K562 (cell line): Measurements from ENCODE around the gene DBNL. TPM values are rescaled to one million over a fixed set of nuclear protein-coding genes. Genes with fewer than 3 reads are reported as not detected.
A peak's percentile ranks its signal among the peaks of the same experiment; 100 is the strongest.

Source experiments
- ATAC-seq: fragments of 200-7000 bp; cut with Tn5 transposase; 3 replicates; pipeline ENCODE4 v1.9.1; 2020; ENCODE audit warnings: moderate library complexity
- BruUV-seq: library from RNA; stranded (reverse); fragments of 400-500 nt; replicated peaks from 2 replicates; lab custom pipeline; 2021; lab: Mats Ljungman, UMichigan
- CTCF ChIA-PET: fragments of 300-600 bp; formaldehyde crosslinking; extraction: SDS; loops from one replicate; lab custom pipeline; 2021; ENCODE audit warnings: low intra/inter-chr PET ratio; lab: Yijun Ruan, JAX
- POLR2A ChIA-PET: fragments of 300-600, 350-650 bp; sonication (Branson Sonifier 250); formaldehyde crosslinking; extraction: SDS; loops from one replicate; lab custom pipeline; 2021; ENCODE audit warnings: antibody characterized with exemption, inconsistent platforms; lab: Yijun Ruan, JAX
- DNase-seq, 4 experiments: peaks; one replicate each; pipeline versions ENCODE4 v3.0.0 to v3.0.0-alpha.2; 2011 to 2018; ENCODE audit warnings: low spot score in 3 of 4, mixed read lengths in 3 of 4; ENCODE audit errors: extremely low read depth in 1 of 4
- FAIRE-seq: peaks from 2 replicates; lab custom pipeline; 2011; peaks lifted over from hg19 to GRCh38; lab: Jason Lieb, UNC
- H2AFZ ChIP-seq: 2 replicates; pipeline ENCODE4 v1.6.0; 2011; ENCODE audit warnings: low read depth, low read length, control low read depth, inconsistent platforms
- H3K27ac ChIP-seq: fragments of 200-600 bp; 3 replicates; pipeline ENCODE4 v1.8.0; 2011; ENCODE audit warnings: low read depth, mild to moderate bottlenecking, control low read depth, inconsistent platforms, low read length, moderate library complexity, mixed read lengths; ENCODE audit errors: extremely low read depth
- H3K27me3 ChIP-seq, 2 experiments: fragments of 300-600 bp in 1 of 2; 2 replicates in 1 of 2; 3 replicates in 1 of 2; pipeline versions ENCODE4 v1.6.0 to v1.8.0; 2011; ENCODE audit warnings: inconsistent platforms in 2 of 2, low read length in 2 of 2, mild to moderate bottlenecking in 1 of 2, mixed read lengths in 1 of 2, moderate library complexity in 1 of 2; ENCODE audit not compliant: control insufficient read depth in 2 of 2, insufficient read depth in 2 of 2
- H3K36me3 ChIP-seq: fragments of 300-600 bp; 3 replicates; pipeline ENCODE4 v1.8.0; 2011; ENCODE audit warnings: mild to moderate bottlenecking, low read length, inconsistent platforms; ENCODE audit not compliant: control insufficient read depth, insufficient read depth
- H3K4me1 ChIP-seq, 2 experiments: fragments of 200-600 bp in 1 of 2; replicated peaks in 1 of 2; 2 replicates in 1 of 2; 3 replicates in 1 of 2; pipeline versions ENCODE4 v1.5.1 to v1.8.0; 2011; ENCODE audit warnings: inconsistent platforms in 2 of 2, low read length in 2 of 2, mild to moderate bottlenecking in 1 of 2, mixed read lengths in 1 of 2, moderate library complexity in 1 of 2; ENCODE audit not compliant: control insufficient read depth in 2 of 2, insufficient read depth in 2 of 2
- H3K4me2 ChIP-seq: 2 replicates; pipeline ENCODE4 v1.6.1; 2011; ENCODE audit warnings: low read length, control low read depth, inconsistent platforms, mixed read lengths; ENCODE audit not compliant: insufficient read depth
- H3K4me3 ChIP-seq: fragments of 200-600 bp; sonication (generic), shearing (Covaris generic); 2 replicates; pipeline ENCODE4 v1.5.1; 2016; ENCODE audit warnings: control low read depth, inconsistent platforms
- H3K79me2 ChIP-seq: fragments of 200-600 bp; 3 replicates; pipeline ENCODE4 v1.8.0; 2011; ENCODE audit warnings: low read length, inconsistent platforms; ENCODE audit not compliant: control insufficient read depth, insufficient read depth
- H3K9ac ChIP-seq, 2 experiments: 2 replicates each; pipeline versions ENCODE4 v1.6.0 to v1.6.1; 2011; ENCODE audit warnings: low read depth in 2 of 2, low read length in 2 of 2, control low read depth in 1 of 2, inconsistent platforms in 1 of 2, mild to moderate bottlenecking in 1 of 2, mixed read lengths in 1 of 2; ENCODE audit not compliant: insufficient read depth in 1 of 2
- H3K9me1 ChIP-seq: one replicate; pipeline ENCODE4 v1.6.0; 2011; ENCODE audit warnings: inconsistent platforms, mild to moderate bottlenecking, low read length, moderate library complexity; ENCODE audit not compliant: control insufficient read depth, insufficient read depth
- H3K9me3 ChIP-seq: replicated peaks from 2 replicates; pipeline ENCODE4 v1.5.1; 2011; ENCODE audit warnings: low read depth, low read length, inconsistent platforms; ENCODE audit not compliant: control insufficient read depth, insufficient read depth
- H4K20me1 ChIP-seq: replicated peaks from 2 replicates; pipeline ENCODE4 v1.6.1; 2011; ENCODE audit warnings: low read length, inconsistent platforms, mixed read lengths; ENCODE audit not compliant: control insufficient read depth, insufficient read depth
- ATF2 ChIP-seq: sonication (generic); formaldehyde crosslinking; IDR thresholded peaks from 2 replicates; pipeline ENCODE4 v1.8.1; 2022; ENCODE audit warnings: missing genetic modification reagents
- DIDO1 ChIP-seq: fragments of 450-650 bp; IDR thresholded peaks from 2 replicates; pipeline ENCODE4 v1.6.1; 2016; ENCODE audit warnings: low read depth, missing biosample characterization, missing genetic modification characterization
- HNRNPH1 ChIP-seq: fragments of 200-400 bp; formaldehyde crosslinking; optimal IDR thresholded peaks from 2 replicates; pipeline ENCODE3; 2017; ENCODE audit warnings: low read depth, mild to moderate bottlenecking, low read length, moderate library complexity
- KDM1A ChIP-seq, 2 experiments: fragments of 450-650 bp; IDR thresholded peaks; 2 replicates each; pipeline ENCODE4 v1.6.1; 2016; ENCODE audit warnings: mild to moderate bottlenecking in 2 of 2
- MAFF ChIP-seq: IDR thresholded peaks from 2 replicates; pipeline ENCODE4 v1.6.1; 2012; ENCODE audit warnings: low read length, improper control_type of control experiment
- MTA2 ChIP-seq: fragments of 450-650 bp; IDR thresholded peaks from 2 replicates; pipeline ENCODE4 v1.6.1; 2016; ENCODE audit warnings: low read depth
- MTF1 ChIP-seq: fragments of 250-450 bp; sonication (Bioruptor Pico); IDR thresholded peaks from 2 replicates; pipeline ENCODE4 v1.9.0; 2021; ENCODE audit warnings: moderate library complexity, mild to moderate bottlenecking, inconsistent platforms, borderline replicate concordance
- POLR2AphosphoS2 ChIP-seq: IDR thresholded peaks from 2 replicates; pipeline ENCODE4 v1.6.1; 2012; ENCODE audit warnings: low read length, improper control_type of control experiment
- RB1 ChIP-seq: fragments of 450-650 bp; IDR thresholded peaks from 2 replicates; pipeline ENCODE4 v1.6.1; 2017; ENCODE audit warnings: low read depth, mild to moderate bottlenecking
- SP2 ChIP-seq: IDR thresholded peaks from 2 replicates; pipeline ENCODE4 v1.6.1; 2011; ENCODE audit warnings: mild to moderate bottlenecking, low read depth, low read length, moderate library complexity; ENCODE audit not compliant: poor library complexity, severe bottlenecking; ENCODE audit errors: extremely low read depth
- SREBF2 ChIP-seq: sonication (generic); formaldehyde crosslinking; IDR thresholded peaks from 2 replicates; pipeline ENCODE4 v1.4.0; 2020; ENCODE audit warnings: mild to moderate bottlenecking, missing genetic modification reagents
- ZBTB12 ChIP-seq: fragments of 250-450 bp; sonication (Bioruptor Pico); IDR thresholded peaks from 2 replicates; pipeline ENCODE4 v1.4.0; 2020
- ZNF511 ChIP-seq: sonication (generic); formaldehyde crosslinking; IDR thresholded peaks from 2 replicates; pipeline ENCODE4 v1.8.0; 2022; ENCODE audit warnings: mild to moderate bottlenecking, missing genetic modification reagents
- ZNF57 ChIP-seq: fragments of 450-650 bp; formaldehyde crosslinking; IDR thresholded peaks from 2 replicates; pipeline ENCODE4 v1.4.0; 2020; ENCODE audit warnings: mild to moderate bottlenecking, moderate library complexity
- WGBS: fragments of 100-300 bp; shearing (Covaris generic); methylation state at CpG from one replicate; pipeline ENCODE4 v1.1.6; 2016; ENCODE audit warnings: low coverage, mixed read lengths; ENCODE audit not compliant: insufficient coverage; ENCODE audit errors: missing lambda C conversion rate; 5-methylcytosine and 5-hydroxymethylcytosine counted together
- in situ Hi-C: fragments of 300-500 bp; cut with MboI; formaldehyde crosslinking; loops from 4 replicates; pipeline ENCODE4 v1.15.0; 2018; ENCODE audit warnings: inconsistent platforms, mixed read lengths
- intact Hi-C: fragments of 100-400 bp; cut with micrococcal nuclease; formaldehyde crosslinking; loops from 2 replicates; pipeline ENCODE4 v1.14.2; 2022
- polyA plus RNA-seq, 8 experiments: library from polyadenylated mRNA; depleted of rRNA in 4 of 8; stranded (reverse) in 5 of 8; unstranded in 3 of 8; fragments of >200 nt; fragmentation: Nextera tagmentation in 2 of 8; fragmentation: Illumina TruSeq in 1 of 8; extraction: Ambion mirVana in 2 of 8; extraction: Trizol in 1 of 8; gene quantifications; 2 replicates each; pipeline versions ENCODE4 v1.2.1 to v1.2.3, GENCODE V29; 2011 to 2014; ENCODE audit warnings: inconsistent platforms in 1 of 8, missing spikeins in 1 of 8
- total RNA-seq, 7 experiments: library from RNA; depleted of rRNA in 6 of 7; stranded (reverse); fragments of >200 nt in 6 of 7; fragmentation: Illumina TruSeq in 2 of 7; extraction: Trizol in 2 of 7; gene quantifications; 2 replicates each; pipeline versions ENCODE4 v1.2.1 to v1.2.3, GENCODE V29; 2011 to 2021; ENCODE audit warnings: low replicate concordance in 1 of 7

DBNL gene
- total and polyA plus RNA-seq, 9 of the 15 experiments (the other 6 are each of a cell fraction or from before 2014, with no cell fraction given) = 1.9 to 65.1 (median 38.9) TPM

- Histone ChIP-seq H3K79me2 (no peaks in the 10 kb centered on the region), H3K9ac (peak overlapping the region in 1 of 2 experiments; percentile 64; a peak in 1 of 4 replicates), H3K4me3 (no peak overlapping the region), H3K27me3 (peaks cover 0 to 10% of the 10 kb centered on the region in 2 experiments; a peak in 2 of 5 replicates), H3K27ac (no peak overlapping the region), H3K9me1 (no peaks in the 10 kb centered on the region), H3K36me3 (peaks cover 40% of the 10 kb centered on the region; the same call in 2 of the 3 replicates), H3K9me3 (no peaks in the 10 kb centered on the region), H3K4me2 (no peak overlapping the region), H3K4me1 (peaks cover 3 to 38% of the 10 kb centered on the region in 2 experiments; a peak in 3 of 5 replicates), H4K20me1 (peaks cover 12% of the 10 kb centered on the region; the same call in 1 of the 2 replicates), H2AFZ (no peak overlapping the region)
- no peak for ATAC-seq
- WGBS = 50% methylated on average over 3 of the region's 3 CpGs
- intact Hi-C loops (no loop called here), in situ Hi-C loops (no loop called here)
- POLR2A ChIA-PET = interaction anchor here (0.7 to 0.8 kb wide), 2 partner anchors 15 to 39 kb away, joined by 3 to 4 read pairs; no protein-coding TSS in a partner anchor
- no peak for FAIRE-seq
- DNase-seq = no peak
- CTCF ChIA-PET = no interaction called here
- no TSS peak for BruUV-seq
- TF ChIP-seq KDM1A (IDR thresholded peaks at IDR 0.05) (no peak), ZNF57 (no peak), MTA2 (no peak), MAFF (no peak), POLR2AphosphoS2 (peak; percentile 57; the same call in 1 of the 2 replicates)
- TF ChIP-seq, all 486 proteins: peak for 1
Observed at GRCh38 chr7:44062903-44063295, 18.4 kb downstream of the DBNL start.

GRCh38 chr7:44063547-44063893, 19.0 kb downstream of the DBNL start:
- no peaks in the 10 kb centered on the region for H3K9me1 ChIP-seq
- POLR2A ChIA-PET = interaction anchor here (0.7 to 0.8 kb wide), 2 partner anchors 20 to 38 kb away, joined by 3 read pairs; no protein-coding TSS in a partner anchor
- no peaks in the 10 kb centered on the region for H3K9me3 ChIP-seq
- H3K4me3 ChIP-seq = no peak overlapping the region
- no TSS peak for BruUV-seq
- intact Hi-C loops (no loop called here), in situ Hi-C loops (no loop called here)
- CTCF ChIA-PET = no interaction called here
- no peaks in the 10 kb centered on the region for H3K79me2 ChIP-seq
- no peak overlapping the region for H2AFZ ChIP-seq
- WGBS = 40% methylated on average over 10 of the region's 10 CpGs
- FAIRE-seq (no peak), ATAC-seq (no peak), DNase-seq (no peak)
- no peak overlapping the region for H3K27ac ChIP-seq
- no peak overlapping the region for H3K4me2 ChIP-seq
- peaks cover 12% of the 10 kb centered on the region; the same call in 1 of the 2 replicates for H4K20me1 ChIP-seq
- peaks cover 34% of the 10 kb centered on the region; the same call in 2 of the 3 replicates for H3K36me3 ChIP-seq
- peaks cover 6 to 36% of the 10 kb centered on the region in 2 experiments; a peak in 3 of 5 replicates for H3K4me1 ChIP-seq
- H3K27me3 ChIP-seq = peaks cover 0 to 14% of the 10 kb centered on the region in 2 experiments; a peak in 2 of 5 replicates
- peak overlapping the region in 1 of 2 experiments; percentile 50; a peak in 1 of 4 replicates for H3K9ac ChIP-seq
- TF ChIP-seq SP2 (no peak), ATF2 (no peak), MTF1 (CRISPR knock-in tag) (no peak), SREBF2 (CRISPR knock-in tag) (no peak), RB1 (no peak), ZBTB12 (CRISPR knock-in tag) (no peak), HNRNPH1 (no peak), ZNF511 (CRISPR knock-in tag) (no peak), DIDO1 (tag) (no peak)
